ENCODE data around the gene PRPF38A. TPM values are rescaled to one million over a fixed set of nuclear protein-coding genes. Genes with fewer than 3 reads are reported as not detected.

The PRPF38A gene
- total RNA-seq (10 to 100 TPM in 8 of 9 donors, 1 to 10 TPM in 1; 6.6 to 24.7 (median 16.6) TPM), polyA plus RNA-seq (10 to 100 TPM in 1 of 2 donors, 1 to 10 TPM in 1; 6.2 to 16.0 TPM)
- long read RNA-seq, donor 1, full-length matches to known transcripts: 14 of 19 reads
- long read RNA-seq, donor 1, partial matches to known transcripts: 4 of 19 reads
- long read RNA-seq, donor 1, other reads (novel, unspliced or antisense): 1 of 19 reads
- long read RNA-seq, donor 2, full-length matches to known transcripts: 57 of 75 reads
- long read RNA-seq, donor 2, partial matches to known transcripts: 8 of 75 reads
- long read RNA-seq, donor 2, other reads (novel, unspliced or antisense): 10 of 75 reads
- long read RNA-seq, donor 3, full-length matches to known transcripts: 9 of 13 reads
- long read RNA-seq, donor 3, partial matches to known transcripts: 3 of 13 reads
- long read RNA-seq, donor 3, other reads (novel, unspliced or antisense): 1 of 13 reads

DNA sequence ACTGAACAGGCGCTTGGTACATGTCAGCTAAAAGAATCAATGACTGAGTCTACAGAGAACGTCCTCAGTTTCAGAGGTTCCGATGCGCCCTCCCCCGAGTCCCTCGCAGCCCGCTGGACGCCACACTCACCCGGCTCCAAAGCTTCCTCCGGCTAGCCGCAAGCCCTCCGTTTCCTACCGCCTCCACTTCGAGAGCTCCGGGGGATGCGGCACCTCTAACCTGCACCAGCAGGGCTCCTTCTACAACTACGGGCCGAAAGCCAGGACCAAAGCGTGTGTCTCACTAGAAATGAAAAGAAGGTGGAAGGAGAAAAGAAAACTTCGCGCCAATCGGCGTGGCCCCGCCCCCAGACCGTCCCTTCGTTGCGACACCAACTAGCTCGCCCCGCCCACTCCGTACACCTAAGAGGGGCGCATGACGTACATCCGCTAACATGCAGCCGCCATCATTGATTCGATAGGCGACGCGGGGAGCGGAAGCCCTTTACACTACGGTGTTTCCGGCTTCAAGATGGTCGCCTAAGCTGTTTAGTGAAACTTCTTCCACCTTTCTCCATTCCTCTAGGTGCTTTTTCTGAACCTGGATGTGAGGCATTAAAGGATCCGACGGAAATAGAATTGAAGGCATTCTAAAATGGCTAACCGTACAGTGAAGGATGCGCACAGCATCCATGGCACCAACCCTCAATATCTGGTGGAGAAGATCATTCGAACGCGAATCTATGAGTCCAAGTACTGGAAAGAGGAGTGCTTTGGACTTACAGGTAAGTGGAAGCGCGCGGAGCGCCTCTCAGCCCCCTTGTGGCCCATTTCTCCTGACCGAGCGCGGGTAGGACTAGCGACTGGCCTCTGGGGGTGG lies at the start of gene PRPF38A, which contains the start of gene ORC1:
PRPF38A (plus strand) TSS at position 487 of the 859 bp plus-strand sequence; CDS start at position 635, 148 bp downstream.
ORC1 (minus strand) TSS at position 308 of the 859 bp plus-strand sequence. CDS start 2,200 bp downstream, outside the sequence.
- Histone ChIP-seq H3K4me1 (peaks cover 0 to 31% (median 18%) of the 10 kb centered on the region in 12 donors), H3K27ac (peak within 1 kb of the TSS; percentile 65 to 94 (median 85)), H3K27me3 (no peaks in the 10 kb centered on the region), H3K4me3 (peak within 1 kb of the TSS; percentile 64 to 96 (median 88)), H3K36me3 (peaks cover 0 to 37% (median 25%) of the 10 kb centered on the region in 9 donors), H3K9me3 (no peaks in the 10 kb centered on the region)
- ATAC-seq: peak; percentile 100
- peak; percentile 96 to 98 (median 97) for DNase-seq
- intact Hi-C loops (cut with DNase I): loop anchor here in 5 of 10 donors (2.0 to 10.0 kb wide), 4 partner anchors 37 to 280 kb away; partner anchors contain the start of gene CC2D1B (in 4 of the 5)
- TF ChIP-seq CTCF (IDR thresholded peaks at IDR 0.05): peak in 11 of 12 donors; percentile 12 to 54 (median 42)
- TF ChIP-seq POLR2A (IDR thresholded peaks at IDR 0.05): peak in 1 of 2 donors; percentile 48
- WGBS, 4 donors: 0 to 1% (median 0%) methylated on average over 56 to 57 of the region's 57 CpGs

DNA sequence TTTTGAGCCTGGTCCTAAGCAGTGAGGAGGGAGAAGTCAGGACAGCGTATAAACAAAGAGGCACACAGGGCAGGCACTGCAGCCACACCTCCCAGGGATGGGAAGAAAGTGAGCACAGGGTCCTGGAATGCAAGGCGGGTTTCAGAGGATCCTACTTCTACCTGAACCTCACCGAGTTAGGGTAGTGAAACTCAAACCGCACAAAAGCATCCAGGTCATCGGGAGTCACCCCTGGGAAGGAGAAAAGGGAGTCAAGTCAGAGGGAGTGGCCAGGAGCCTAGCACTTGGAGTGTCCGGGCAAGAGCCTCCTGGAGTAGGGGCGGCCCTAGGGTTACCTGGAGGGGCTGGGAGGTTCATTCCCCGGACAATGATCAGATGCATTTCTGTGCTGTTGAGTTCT lies 49.0 kb upstream of the PRPF38A start:
- intact Hi-C loops (cut with DNase I): no loop called here
- H3K4me1 ChIP-seq: peaks cover 0 to 6% (median 0%) of the 10 kb centered on the region in 12 donors
- no peak overlapping the region for H3K27ac ChIP-seq
- no peaks in the 10 kb centered on the region for H3K9me3 ChIP-seq
- 94 to 96% (median 95%) methylated on average over 8 of the region's 8 CpGs for WGBS, 4 donors
- no peak for DNase-seq
- TF ChIP-seq CTCF (IDR thresholded peaks at IDR 0.05) (no peak), POLR2A (IDR thresholded peaks at IDR 0.05) (no peak)
- no peak for ATAC-seq
- no peak overlapping the region for H3K4me3 ChIP-seq
- H3K36me3 ChIP-seq: peaks cover 3 to 99% (median 91%) of the 10 kb centered on the region in 9 donors
- no peaks in the 10 kb centered on the region for H3K27me3 ChIP-seq

DNA sequence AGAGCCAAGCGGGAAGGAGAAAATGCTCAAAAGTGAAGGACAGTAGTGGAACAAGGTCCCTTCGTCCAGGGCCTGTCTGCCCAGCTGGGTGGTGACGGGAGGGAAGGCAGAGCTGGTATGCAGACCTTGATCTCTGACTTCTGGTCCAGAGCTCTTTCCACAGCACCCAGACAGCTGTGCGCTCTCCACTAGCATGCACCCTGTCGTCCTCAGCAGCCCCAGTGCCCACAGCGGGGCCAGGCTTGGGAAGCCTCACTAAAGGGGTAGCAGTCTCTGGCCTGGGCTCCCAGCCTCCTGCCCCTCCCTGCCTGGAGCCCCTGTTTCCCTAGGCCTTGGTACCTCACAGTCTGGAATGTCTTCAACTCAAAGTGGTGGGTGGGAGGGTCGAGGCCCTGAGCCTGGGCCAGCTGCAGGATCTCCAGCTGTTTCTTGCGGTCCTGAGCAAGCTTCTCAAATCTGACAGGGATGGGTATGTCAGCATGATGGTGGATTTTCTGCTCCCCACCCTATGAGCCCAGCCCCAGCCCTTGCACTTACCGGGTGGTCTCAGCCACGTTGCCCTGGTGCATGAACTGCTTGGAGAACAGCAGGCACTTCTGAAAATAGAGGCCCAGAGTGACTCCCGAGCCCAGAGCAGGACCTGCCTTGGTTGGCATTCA lies 48.4 kb upstream of the PRPF38A start:
- TF ChIP-seq POLR2A (IDR thresholded peaks at IDR 0.05) (no peak), CTCF (IDR thresholded peaks at IDR 0.05) (no peak)
- intact Hi-C loops (cut with DNase I): no loop called here
- WGBS, 4 donors: 84 to 92% (median 90%) methylated on average over 9 to 11 of the region's 11 CpGs
- Histone ChIP-seq H3K4me3 (no peak overlapping the region), H3K27me3 (no peaks in the 10 kb centered on the region), H3K9me3 (no peaks in the 10 kb centered on the region), H3K36me3 (peaks cover 3 to 99% (median 92%) of the 10 kb centered on the region in 9 donors), H3K27ac (no peak overlapping the region), H3K4me1 (peaks cover 0 to 6% (median 0%) of the 10 kb centered on the region in 12 donors)
- DNase-seq (no peak), ATAC-seq (no peak)

All from heart left ventricle (tissue), 16 donors.